Measurements from ENCODE around the gene ZDHHC12. TPM values are rescaled to one million over a fixed set of nuclear protein-coding genes. Genes with fewer than 3 reads are reported as not detected.

The ZDHHC12 gene
- total RNA-seq, 1 experiment from 2014 or later = 57.6 TPM

DNA sequence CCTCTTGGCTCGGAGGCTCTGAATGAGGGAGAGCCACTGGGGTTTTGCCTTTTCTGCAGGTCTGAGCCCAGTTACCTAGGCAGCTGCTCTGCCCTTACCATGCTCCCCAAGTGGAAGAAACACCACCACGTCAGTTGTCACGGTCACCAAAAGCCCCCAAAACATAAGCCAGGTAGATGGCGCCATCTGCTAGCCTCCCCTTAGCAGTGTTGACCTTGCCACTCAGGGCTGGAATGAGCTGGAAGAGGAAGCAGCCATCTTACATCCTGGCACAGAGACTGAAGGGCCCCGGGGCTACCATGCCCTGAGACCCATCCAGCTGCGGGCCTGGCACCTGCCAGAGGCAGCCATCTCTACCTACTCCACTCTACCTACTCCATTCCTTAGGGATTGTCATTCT, 40.4 kb upstream of the ZDHHC12 start:
- H2AFZ ChIP-seq (ENCODE audit: low read depth, low read length, poor library complexity, severe bottlenecking) = no peak overlapping the region
- H4K20me1 ChIP-seq (ENCODE audit: insufficient read depth) = no peaks in the 10 kb centered on the region
- no peak overlapping the region for H3K4me2 ChIP-seq (ENCODE audit: low read length)

DNA sequence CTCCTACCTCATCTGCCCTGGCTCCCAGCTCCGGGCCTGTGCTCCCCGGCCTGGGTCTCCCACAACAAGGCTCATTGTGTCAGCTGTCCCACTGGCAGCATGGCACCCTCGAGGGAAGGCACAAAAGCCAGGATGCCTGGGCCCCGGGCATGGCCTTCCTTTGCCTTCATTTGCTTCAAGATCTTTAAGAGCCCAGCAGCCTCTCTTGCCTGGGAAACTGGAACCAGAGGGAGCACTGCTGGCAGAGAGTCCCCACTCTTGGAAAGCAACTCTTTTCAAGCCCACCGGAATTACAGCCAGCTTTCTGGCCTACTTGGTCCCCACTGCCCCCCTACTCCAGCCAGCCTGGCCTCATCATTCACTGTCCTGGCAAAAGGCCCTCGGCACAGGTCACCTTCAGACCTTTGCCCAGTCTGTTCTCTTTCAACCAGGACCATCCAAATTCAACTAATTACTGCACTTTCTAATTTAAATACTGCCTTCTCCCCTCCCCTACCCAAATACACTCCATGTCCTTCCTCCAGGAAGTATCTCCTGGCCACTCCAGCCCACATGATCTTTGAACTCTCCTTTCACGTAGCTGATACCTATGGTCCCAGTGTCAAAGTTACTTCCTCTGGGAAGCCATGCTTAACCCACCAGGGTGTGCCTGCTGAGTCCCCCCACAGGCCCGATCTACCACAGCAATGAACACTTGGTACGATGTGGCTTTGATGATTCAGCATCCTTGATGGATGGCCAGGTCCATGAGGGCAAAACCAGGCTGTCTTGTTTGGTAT, 38.9 kb upstream of the ZDHHC12 start:
- CTCF ChIA-PET = no interaction called here
- Histone ChIP-seq H3K9ac (ENCODE audit: low read length) (no peak overlapping the region), H3K9me2 (ENCODE audit: insufficient read depth) (no peaks in the 10 kb centered on the region), H3K4me3 (replicated peaks in 1 of 2; ENCODE audit: low read depth in 1 of 2, low read length in 2 of 2) (no peak overlapping the region), H3K4me2 (ENCODE audit: low read length) (no peak overlapping the region), H3K79me2 (ENCODE audit: insufficient read depth, low read length) (no peaks in the 10 kb centered on the region), H2AFZ (ENCODE audit: low read depth, low read length, poor library complexity, severe bottlenecking) (no peak overlapping the region), H3K27me3 (ENCODE audit: insufficient read depth, low read length) (no peaks in the 10 kb centered on the region), H3K36me3 (ENCODE audit: control insufficient read depth in 1 of 2, insufficient read depth in 2 of 2, low read length in 2 of 2) (no peaks in the 10 kb centered on the region), H3K9me3 (ENCODE audit: control insufficient read depth in 1 of 2, insufficient read depth in 1 of 2, low read depth in 1 of 2, low read length in 2 of 2) (no peaks in the 10 kb centered on the region), H4K20me1 (ENCODE audit: insufficient read depth) (no peaks in the 10 kb centered on the region), H3K4me1 (ENCODE audit: control insufficient read depth in 1 of 2, insufficient read depth in 2 of 2, low read length in 2 of 2) (no peaks in the 10 kb centered on the region), H3K27ac (ENCODE audit: low read depth, low read length) (no peak overlapping the region)
- POLR2A ChIA-PET = no interaction called here
- intact Hi-C loops (cut with micrococcal nuclease) = no loop called here
- ATAC-seq (no peak), DNase-seq (ENCODE audit: low read depth, low spot score) (no peak)
- RAD21 ChIA-PET (ENCODE audit: low non-redundant PET in 1 of 2, low total read pairs in 2 of 2, uncharacterized antibody in 2 of 2, unreplicated experiment in 2 of 2) = no interaction called here
- TF ChIP-seq, protein P1, sequence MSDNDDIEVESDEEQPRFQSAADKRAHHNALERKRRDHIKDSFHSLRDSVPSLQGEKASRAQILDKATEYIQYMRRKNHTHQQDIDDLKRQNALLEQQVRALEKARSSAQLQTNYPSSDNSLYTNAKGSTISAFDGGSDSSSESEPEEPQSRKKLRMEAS (IDR thresholded peaks at IDR 0.05) = no peak
- TF ChIP-seq RAD21 (IDR thresholded peaks at IDR 0.05; ENCODE audit: low read depth) = no peak
- TF ChIP-seq, protein P2, sequence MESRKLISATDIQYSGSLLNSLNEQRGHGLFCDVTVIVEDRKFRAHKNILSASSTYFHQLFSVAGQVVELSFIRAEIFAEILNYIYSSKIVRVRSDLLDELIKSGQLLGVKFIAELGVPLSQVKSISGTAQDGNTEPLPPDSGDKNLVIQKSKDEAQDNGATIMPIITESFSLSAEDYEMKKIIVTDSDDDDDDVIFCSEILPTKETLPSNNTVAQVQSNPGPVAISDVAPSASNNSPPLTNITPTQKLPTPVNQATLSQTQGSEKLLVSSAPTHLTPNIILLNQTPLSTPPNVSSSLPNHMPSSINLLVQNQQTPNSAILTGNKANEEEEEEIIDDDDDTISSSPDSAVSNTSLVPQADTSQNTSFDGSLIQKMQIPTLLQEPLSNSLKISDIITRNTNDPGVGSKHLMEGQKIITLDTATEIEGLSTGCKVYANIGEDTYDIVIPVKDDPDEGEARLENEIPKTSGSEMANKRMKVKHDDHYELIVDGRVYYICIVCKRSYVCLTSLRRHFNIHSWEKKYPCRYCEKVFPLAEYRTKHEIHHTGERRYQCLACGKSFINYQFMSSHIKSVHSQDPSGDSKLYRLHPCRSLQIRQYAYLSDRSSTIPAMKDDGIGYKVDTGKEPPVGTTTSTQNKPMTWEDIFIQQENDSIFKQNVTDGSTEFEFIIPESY (IDR thresholded peaks at IDR 0.05; ENCODE audit: extremely low read depth, insufficient replicate concordance, low read length) = no peak
- TF ChIP-seq SRF (IDR thresholded peaks at IDR 0.05; ENCODE audit: low read depth) = no peak
- no peak for TF ChIP-seq SIN3A (IDR thresholded peaks at IDR 0.05; ENCODE audit: low read depth)
- TF ChIP-seq ATF3 (IDR thresholded peaks at IDR 0.05) = no peak
- no TSS peak for BruUV-seq (replicated peaks)

More for the DNA sequence above, 40.4 kb upstream of the ZDHHC12 start:
- Histone ChIP-seq H3K79me2 (ENCODE audit: insufficient read depth, low read length) (no peaks in the 10 kb centered on the region), H3K9me2 (ENCODE audit: insufficient read depth) (no peaks in the 10 kb centered on the region), H3K9me3 (ENCODE audit: control insufficient read depth in 1 of 2, insufficient read depth in 1 of 2, low read depth in 1 of 2, low read length in 2 of 2) (no peaks in the 10 kb centered on the region), H3K9ac (ENCODE audit: low read length) (no peak overlapping the region), H3K4me1 (ENCODE audit: control insufficient read depth in 1 of 2, insufficient read depth in 2 of 2, low read length in 2 of 2) (no peaks in the 10 kb centered on the region), H3K27me3 (ENCODE audit: insufficient read depth, low read length) (no peaks in the 10 kb centered on the region), H3K36me3 (ENCODE audit: control insufficient read depth in 1 of 2, insufficient read depth in 2 of 2, low read length in 2 of 2) (no peaks in the 10 kb centered on the region), H3K4me3 (replicated peaks in 1 of 2; ENCODE audit: low read depth in 1 of 2, low read length in 2 of 2) (no peak overlapping the region), H3K27ac (ENCODE audit: low read depth, low read length) (no peak overlapping the region)
- no peak for DNase-seq (ENCODE audit: low read depth, low spot score)
- CTCF ChIA-PET = no interaction called here
- TF ChIP-seq EZH2phosphoT487 (IDR thresholded peaks at IDR 0.05; ENCODE audit: borderline replicate concordance) = no peak
- peak; percentile 31; the same call in 1 of the 2 replicates for TF ChIP-seq RAD21 (IDR thresholded peaks at IDR 0.05; ENCODE audit: low read depth)
- TF ChIP-seq, protein P3, sequence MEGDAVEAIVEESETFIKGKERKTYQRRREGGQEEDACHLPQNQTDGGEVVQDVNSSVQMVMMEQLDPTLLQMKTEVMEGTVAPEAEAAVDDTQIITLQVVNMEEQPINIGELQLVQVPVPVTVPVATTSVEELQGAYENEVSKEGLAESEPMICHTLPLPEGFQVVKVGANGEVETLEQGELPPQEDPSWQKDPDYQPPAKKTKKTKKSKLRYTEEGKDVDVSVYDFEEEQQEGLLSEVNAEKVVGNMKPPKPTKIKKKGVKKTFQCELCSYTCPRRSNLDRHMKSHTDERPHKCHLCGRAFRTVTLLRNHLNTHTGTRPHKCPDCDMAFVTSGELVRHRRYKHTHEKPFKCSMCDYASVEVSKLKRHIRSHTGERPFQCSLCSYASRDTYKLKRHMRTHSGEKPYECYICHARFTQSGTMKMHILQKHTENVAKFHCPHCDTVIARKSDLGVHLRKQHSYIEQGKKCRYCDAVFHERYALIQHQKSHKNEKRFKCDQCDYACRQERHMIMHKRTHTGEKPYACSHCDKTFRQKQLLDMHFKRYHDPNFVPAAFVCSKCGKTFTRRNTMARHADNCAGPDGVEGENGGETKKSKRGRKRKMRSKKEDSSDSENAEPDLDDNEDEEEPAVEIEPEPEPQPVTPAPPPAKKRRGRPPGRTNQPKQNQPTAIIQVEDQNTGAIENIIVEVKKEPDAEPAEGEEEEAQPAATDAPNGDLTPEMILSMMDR (IDR thresholded peaks at IDR 0.05 in 2 of 3, conservative IDR thresholded peaks at IDR 0.05 in 1 of 3; ENCODE audit: borderline replicate concordance in 1 of 3, insufficient read depth in 1 of 3, low read depth in 2 of 3, low read length in 2 of 3) = peak in 1 of 3 experiments; percentile 17; a peak in 2 of 6 replicates
- BruUV-seq (replicated peaks) = TSS peak; percentile 25
- POLR2A ChIA-PET = no interaction called here
- intact Hi-C loops (cut with micrococcal nuclease) = no loop called here
- ATAC-seq = peak; percentile 60
- RAD21 ChIA-PET (ENCODE audit: low non-redundant PET in 1 of 2, low total read pairs in 2 of 2, uncharacterized antibody in 2 of 2, unreplicated experiment in 2 of 2) = no interaction called here

All from HCT116 (cell line).